Left ventricle myocardium inferior (tissue), 1 donor: ENCODE data around the gene PTPRN2. TPM values are rescaled to one million over a fixed set of nuclear protein-coding genes. Genes with fewer than 3 reads are reported as not detected.

Source experiments
- DNase-seq: peaks from one replicate; pipeline ENCODE4 v3.0.0-alpha.2; 2020
- H3K27ac ChIP-seq: fragments of 200-600 bp; replicated peaks from 2 replicates; pipeline ENCODE4 v1.8.0; 2021
- H3K27me3 ChIP-seq: fragments of 200-600 bp; 2 replicates; pipeline ENCODE4 v1.8.0; 2021; ENCODE audit warnings: low read depth
- H3K36me3 ChIP-seq: fragments of 200-600 bp; 2 replicates; pipeline ENCODE4 v1.8.0; 2021
- H3K4me1 ChIP-seq: fragments of 200-600 bp; 2 replicates; pipeline ENCODE4 v1.8.0; 2021
- H3K4me3 ChIP-seq: fragments of 200-600 bp; 2 replicates; pipeline ENCODE4 v1.8.0; 2021; ENCODE audit warnings: mild to moderate bottlenecking, moderate library complexity
- H3K9me3 ChIP-seq: fragments of 200-600 bp; replicated peaks from 2 replicates; pipeline ENCODE4 v1.8.0; 2021
- CTCF ChIP-seq: fragments of 200-600 bp; IDR thresholded peaks from 2 replicates; pipeline ENCODE4 v1.8.0; 2021; ENCODE audit warnings: antibody characterized with exemption, mild to moderate bottlenecking, borderline replicate concordance
- intact Hi-C: fragments of 100-400 bp; cut with micrococcal nuclease; formaldehyde crosslinking; loops from one replicate; pipeline ENCODE4 v1.11.0; 2022
- total RNA-seq: library from RNA; stranded (reverse); fragmentation: NEBNext Ultra II Directional; extraction: Animal tissue kit (Norgen Biotek cat#: 25700); gene quantifications from one replicate; pipeline ENCODE4 v1.2.1, GENCODE V29; 2021
- donor health status: DM: no; HTN: yes; CAD: no; lungs with severe emphysema.

PTPRN2 gene
- total RNA-seq, 1 donor from 2014 or later, result 1.3 TPM

GRCh38 chr7:157664034-157664433, 923.6 kb downstream of the PTPRN2 start:
- no peak for TF ChIP-seq CTCF
- Histone ChIP-seq H3K4me1 (no peaks in the 10 kb centered on the region), H3K36me3 (no peaks in the 10 kb centered on the region), H3K9me3 (no peaks in the 10 kb centered on the region), H3K27ac (no peak overlapping the region), H3K4me3 (no peak overlapping the region), H3K27me3 (peaks cover 67% of the 10 kb centered on the region)
- intact Hi-C loops, result no loop called here
- DNase-seq, result no peak

- Histone ChIP-seq H3K4me1 (no peaks in the 10 kb centered on the region), H3K9me3 (no peaks in the 10 kb centered on the region), H3K27me3 (peaks cover 67% of the 10 kb centered on the region), H3K27ac (no peak overlapping the region), H3K36me3 (no peaks in the 10 kb centered on the region), H3K4me3 (no peak overlapping the region)
- no peak for DNase-seq
- TF ChIP-seq CTCF, result no peak
- intact Hi-C loops, result no loop called here
Observed at GRCh38 chr7:157662981-157663716, 924.5 kb downstream of the PTPRN2 start.

- no peak for TF ChIP-seq CTCF
- Histone ChIP-seq H3K27ac (no peak overlapping the region), H3K4me1 (no peaks in the 10 kb centered on the region), H3K36me3 (no peaks in the 10 kb centered on the region), H3K4me3 (no peak overlapping the region), H3K9me3 (no peaks in the 10 kb centered on the region), H3K27me3 (peaks cover 60% of the 10 kb centered on the region)
- intact Hi-C loops, result no loop called here
- DNase-seq, result no peak
Observed at GRCh38 chr7:157662110-157662791, 925.4 kb downstream of the PTPRN2 start.

GRCh38 chr7:157661611-157661975, 926.0 kb downstream of the PTPRN2 start:
- Histone ChIP-seq H3K4me3 (no peak overlapping the region), H3K27me3 (peaks cover 59% of the 10 kb centered on the region), H3K9me3 (no peaks in the 10 kb centered on the region), H3K4me1 (no peaks in the 10 kb centered on the region), H3K36me3 (no peaks in the 10 kb centered on the region), H3K27ac (no peak overlapping the region)
- DNase-seq, result no peak
- intact Hi-C loops, result no loop called here
- TF ChIP-seq CTCF, result no peak

GRCh38 chr7:157660971-157661610, 926.5 kb downstream of the PTPRN2 start:
- no peak for DNase-seq

More at GRCh38 chr7:157660971-157661610, 926.5 kb downstream of the PTPRN2 start:
- no peaks in the 10 kb centered on the region for H3K9me3 ChIP-seq
- TF ChIP-seq CTCF, result no peak
- no peak overlapping the region for H3K27ac ChIP-seq
- no peak overlapping the region for H3K4me3 ChIP-seq
- H3K4me1 ChIP-seq, result no peaks in the 10 kb centered on the region
- intact Hi-C loops, result no loop called here
- H3K36me3 ChIP-seq, result no peaks in the 10 kb centered on the region
- peaks cover 59% of the 10 kb centered on the region for H3K27me3 ChIP-seq
